GM12892 (cell line): ENCODE measurements around the gene SLC25A39.

ENCODE experiments used
- POLR2A ChIP-seq: IDR thresholded peaks from 2 replicates; pipeline ENCODE4 v1.6.1; 2011; ENCODE audit warnings: low read depth, low read length, control low read depth
- POLR2AphosphoS5 ChIP-seq: IDR thresholded peaks from 2 replicates; pipeline ENCODE4 v1.6.1; 2011; ENCODE audit warnings: low read depth, low read length, control low read depth
- TAF1 ChIP-seq: IDR thresholded peaks from 2 replicates; pipeline ENCODE4 v1.6.1; 2011; ENCODE audit warnings: low read depth, mild to moderate bottlenecking, control low read depth, low read length, borderline replicate concordance

- TF ChIP-seq POLR2A: no peak
- no peak for TF ChIP-seq TAF1
- TF ChIP-seq POLR2AphosphoS5: no peak
Measured at GRCh38 chr17:44335564-44335963, 10.9 kb upstream of the SLC25A39 start.
